Measurements from ENCODE around the gene TPD52L1. TPM values are rescaled to one million over a fixed set of nuclear protein-coding genes. Genes with fewer than 3 reads are reported as not detected.

TPD52L1 gene
- total RNA-seq, 2 donors from 2014 or later, result 41.4 to 51.7 TPM

DNA sequence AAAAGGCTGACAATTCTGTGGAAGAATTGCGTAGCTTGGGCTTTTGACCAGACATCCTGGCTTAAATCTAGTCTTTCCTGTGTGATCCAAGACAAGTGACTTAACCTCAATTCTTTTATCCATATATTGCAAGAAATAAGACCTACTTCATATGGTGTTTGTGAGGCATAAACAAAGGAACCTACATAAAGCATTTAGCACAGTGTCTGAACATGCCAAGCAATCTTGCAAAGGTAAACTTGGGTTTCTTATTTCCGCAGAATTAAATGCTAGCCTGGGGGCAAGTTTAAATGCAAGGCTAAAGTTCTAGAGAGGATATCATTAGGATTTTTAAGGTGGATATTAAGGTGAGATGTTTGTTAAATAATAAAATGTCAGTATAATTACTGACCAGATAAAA, 100.3 kb downstream of the TPD52L1 start:
- intact Hi-C loops (cut with DNase I), result no loop called here
- DNase-seq (ENCODE audit: low spot score), result no peak

GRCh38 chr6:125254321-125254720, 100.7 kb downstream of the TPD52L1 start:
- intact Hi-C loops (cut with DNase I), result no loop called here
- DNase-seq (ENCODE audit: low spot score), result no peak

DNA sequence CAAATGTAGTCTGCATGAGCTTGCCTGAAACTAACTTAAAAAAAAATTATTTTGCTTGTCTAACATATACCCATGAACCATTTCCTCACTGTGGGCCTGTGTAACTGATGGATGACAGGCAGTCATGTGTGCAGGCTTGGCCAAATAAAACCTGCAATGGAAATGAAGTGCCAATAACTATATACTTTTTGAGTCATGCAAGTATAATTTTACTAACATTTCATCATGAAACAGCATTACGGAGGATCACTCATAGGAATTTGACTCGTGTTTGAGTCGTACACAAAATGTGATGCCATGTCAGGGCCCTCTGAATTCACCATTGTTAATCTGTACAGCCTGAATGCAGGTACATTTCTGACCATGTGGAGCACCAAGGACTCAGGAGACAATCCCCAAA, 101.6 kb downstream of the TPD52L1 start:
- no peak for DNase-seq (ENCODE audit: low spot score)
- intact Hi-C loops (cut with DNase I), result no loop called here

GRCh38 chr6:125257351-125257750, 103.8 kb downstream of the TPD52L1 start:
- DNase-seq (ENCODE audit: low spot score), result no peak
- intact Hi-C loops (cut with DNase I), result no loop called here

GRCh38 chr6:125258651-125259353, 105.2 kb downstream of the TPD52L1 start:
- no peak for DNase-seq (ENCODE audit: low spot score)
- intact Hi-C loops (cut with DNase I), result no loop called here

DNA sequence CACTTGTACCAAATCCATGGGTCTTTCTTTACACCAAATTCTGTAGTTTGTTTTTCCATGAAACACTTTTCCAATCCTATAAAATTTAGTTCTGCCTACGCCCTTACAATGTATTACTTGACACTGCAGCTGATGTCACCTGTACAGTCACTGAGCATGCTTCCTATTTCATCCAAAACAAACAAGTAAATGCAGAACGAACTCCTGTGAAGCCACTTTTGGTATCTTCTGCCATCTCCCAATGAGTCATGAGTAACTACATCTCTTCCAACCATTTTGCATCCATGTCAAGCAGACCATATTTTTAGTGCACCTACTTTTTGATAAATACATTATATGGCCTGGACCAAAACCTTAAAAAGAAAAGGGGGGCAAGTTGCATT, 105.8 kb downstream of the TPD52L1 start:
- intact Hi-C loops (cut with DNase I), result no loop called here
- no peak for DNase-seq (ENCODE audit: low spot score)

DNA sequence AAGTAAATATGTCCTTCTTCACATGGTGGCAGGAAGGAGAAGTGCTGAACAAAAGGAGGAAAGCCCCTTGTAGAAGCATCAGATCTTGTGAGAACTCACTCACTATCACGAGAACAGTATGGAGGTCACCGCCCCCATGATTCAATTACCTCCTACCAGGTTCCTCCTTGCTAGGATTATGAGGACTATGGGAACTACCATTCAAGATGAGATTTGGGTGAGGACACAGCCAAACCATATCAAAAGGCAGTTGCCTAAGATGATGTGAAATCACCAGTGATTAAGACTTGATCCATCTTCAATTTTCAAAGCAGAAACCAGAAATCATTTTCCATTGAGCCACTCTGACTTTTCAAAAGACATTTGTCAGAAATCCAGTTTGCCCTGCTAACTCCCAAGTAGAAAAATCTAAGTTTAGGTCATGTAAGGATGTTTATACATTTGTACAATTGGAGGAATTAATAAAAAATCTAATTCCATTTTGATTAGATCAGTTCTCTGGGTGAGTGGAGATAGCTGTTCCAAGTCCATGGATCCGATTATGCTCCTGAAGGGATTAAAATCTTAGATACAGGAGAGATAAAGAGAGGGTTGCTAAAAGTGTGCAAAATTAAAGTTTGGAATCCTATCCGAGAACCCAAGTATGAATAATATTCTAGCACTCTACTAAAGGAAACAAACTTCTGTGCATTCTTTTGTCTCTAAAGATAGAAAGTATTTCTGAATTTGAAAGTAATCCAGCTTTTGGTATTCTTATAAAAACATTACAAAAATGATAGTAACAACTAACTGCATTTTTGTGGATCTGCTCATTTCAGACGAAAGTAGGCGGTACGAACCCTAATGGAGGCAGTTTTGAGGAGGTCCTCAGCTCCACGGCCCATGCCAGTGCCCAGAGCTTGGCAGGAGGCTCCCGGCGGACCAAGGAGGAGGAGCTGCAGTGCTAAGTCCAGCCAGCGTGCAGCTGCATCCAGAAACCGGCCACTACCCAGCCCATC, 108.7 kb downstream of the TPD52L1 start:
- DNase-seq (ENCODE audit: low spot score), result no peak
- intact Hi-C loops (cut with DNase I), result no loop called here

- intact Hi-C loops (cut with DNase I), result no loop called here
- no peak for DNase-seq (ENCODE audit: low spot score)
Observed at GRCh38 chr6:125264476-125264875, 110.9 kb downstream of the TPD52L1 start.

- no peak for DNase-seq (ENCODE audit: low spot score)
- intact Hi-C loops (cut with DNase I), result no loop called here
Observed at GRCh38 chr6:125267806-125268523, 114.4 kb downstream of the TPD52L1 start.

DNA sequence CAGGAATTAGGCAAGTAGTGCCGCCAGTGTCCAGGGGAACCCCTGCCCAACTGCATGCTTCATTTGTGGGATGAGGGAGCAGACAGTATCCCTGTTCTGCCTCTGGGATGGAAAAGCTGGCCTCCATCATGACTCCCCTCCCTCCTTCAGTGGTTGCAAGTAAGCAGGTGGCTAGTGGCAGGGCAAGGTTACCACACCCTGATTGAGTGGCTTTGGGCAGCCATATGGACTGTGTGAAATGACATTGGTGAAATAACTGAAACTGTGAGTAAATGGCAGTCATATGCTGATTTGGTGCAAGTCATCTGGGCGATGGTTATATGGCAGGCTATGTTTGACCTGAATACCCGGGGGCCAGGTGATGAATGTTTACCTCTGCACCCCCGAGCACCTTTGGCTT, 115.2 kb downstream of the TPD52L1 start:
- DNase-seq (ENCODE audit: low spot score), result no peak
- intact Hi-C loops (cut with DNase I), result no loop called here

GRCh38 chr6:125269328-125269985, 115.9 kb downstream of the TPD52L1 start:
- DNase-seq (ENCODE audit: low spot score), result no peak
- intact Hi-C loops (cut with DNase I), result no loop called here

DNA sequence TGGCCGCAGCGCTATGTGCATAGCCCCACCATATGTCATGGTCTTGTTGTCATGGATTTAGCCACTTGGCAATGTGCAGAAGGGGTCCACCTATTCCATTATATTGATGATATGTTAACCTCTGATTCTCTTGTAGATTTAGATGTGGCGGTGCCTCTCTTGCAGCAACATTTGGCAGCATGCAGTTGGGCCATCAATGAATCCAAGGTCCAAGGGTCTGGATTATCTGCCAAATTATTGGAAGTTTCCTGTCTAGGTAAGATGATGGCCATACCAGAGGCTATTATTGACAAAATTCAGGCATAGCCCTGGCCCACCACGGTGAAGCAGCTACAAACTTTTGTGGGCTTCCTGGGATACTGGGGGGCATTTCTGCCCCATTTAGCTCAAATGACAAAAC, 116.8 kb downstream of the TPD52L1 start:
- intact Hi-C loops (cut with DNase I), result no loop called here
- DNase-seq (ENCODE audit: low spot score), result no peak

DNA sequence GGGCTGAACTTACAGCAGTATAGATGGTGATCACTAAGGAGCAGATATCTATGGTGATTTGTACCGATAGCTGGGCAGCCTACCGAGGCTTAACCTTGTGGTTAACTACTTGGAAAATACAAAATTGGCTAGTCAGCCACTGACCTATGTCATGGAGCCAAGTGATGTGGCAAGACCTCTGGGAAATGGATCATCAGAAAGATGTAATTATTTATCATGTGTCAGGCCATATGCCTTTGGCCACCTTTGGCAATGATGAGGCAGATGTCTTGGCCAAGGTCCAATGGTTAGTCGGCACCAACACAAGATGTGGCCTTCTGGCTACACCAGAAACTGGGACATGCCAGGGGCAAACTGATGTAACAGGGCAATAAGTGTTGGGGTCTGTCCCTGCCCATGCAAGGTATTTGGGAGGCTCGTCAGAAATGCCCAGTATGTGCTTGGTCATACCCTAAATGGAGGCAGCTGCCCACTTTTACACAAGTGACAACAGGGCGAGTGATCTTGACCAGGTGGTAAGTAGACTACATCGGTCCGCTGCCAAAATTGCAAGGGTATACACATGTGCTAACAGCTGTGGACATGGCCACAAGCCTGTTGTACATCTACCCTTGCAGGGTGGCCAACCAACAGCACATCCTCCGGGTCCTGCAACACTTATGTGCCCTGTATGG, 118.0 kb downstream of the TPD52L1 start:
- DNase-seq (ENCODE audit: low spot score), result peak; percentile 67
- intact Hi-C loops (cut with DNase I), result no loop called here

GRCh38 chr6:125273251-125273650, 119.7 kb downstream of the TPD52L1 start:
- intact Hi-C loops (cut with DNase I), result no loop called here
- DNase-seq (ENCODE audit: low spot score), result peak; percentile 73

DNA sequence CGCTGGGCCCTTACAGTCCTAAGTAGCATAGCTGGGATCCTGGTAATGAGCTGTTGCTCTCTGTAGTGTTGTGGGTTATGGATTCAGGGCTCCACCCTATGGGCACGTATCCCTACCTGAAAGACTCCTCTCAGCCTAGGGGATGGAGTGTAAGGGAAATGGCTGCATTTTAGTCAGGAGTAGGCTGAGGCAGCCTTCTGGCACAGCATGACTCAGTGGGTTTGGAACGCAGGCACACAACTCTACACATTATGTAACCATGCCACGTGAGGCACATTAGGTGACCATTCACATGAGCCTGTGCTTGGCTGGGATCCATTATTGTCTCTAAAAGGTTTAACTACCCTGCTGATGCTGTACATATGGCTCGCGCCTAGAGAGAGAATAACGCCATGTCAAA, 120.4 kb downstream of the TPD52L1 start:
- intact Hi-C loops (cut with DNase I), result no loop called here
- DNase-seq (ENCODE audit: low spot score), result no peak

DNA sequence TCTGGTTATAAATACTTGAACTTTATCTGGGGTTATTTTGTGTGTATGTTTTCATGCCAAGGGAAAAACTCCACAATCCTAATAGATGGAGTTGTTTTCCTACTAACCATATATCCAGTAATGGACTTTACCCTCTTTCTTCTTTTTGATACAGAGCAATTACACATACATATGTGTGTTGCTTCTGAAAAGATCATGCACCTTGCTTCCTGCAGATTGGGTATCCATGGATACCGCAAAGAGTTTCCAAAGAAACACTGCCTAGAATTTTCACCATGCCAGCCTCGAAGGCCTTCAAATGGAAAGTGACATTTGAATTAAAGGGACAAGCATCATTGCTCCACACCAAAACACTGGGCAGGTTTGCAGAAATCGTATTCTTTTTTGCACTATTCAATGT, 121.4 kb downstream of the TPD52L1 start:
- intact Hi-C loops (cut with DNase I), result no loop called here
- DNase-seq (ENCODE audit: low spot score), result no peak

DNA sequence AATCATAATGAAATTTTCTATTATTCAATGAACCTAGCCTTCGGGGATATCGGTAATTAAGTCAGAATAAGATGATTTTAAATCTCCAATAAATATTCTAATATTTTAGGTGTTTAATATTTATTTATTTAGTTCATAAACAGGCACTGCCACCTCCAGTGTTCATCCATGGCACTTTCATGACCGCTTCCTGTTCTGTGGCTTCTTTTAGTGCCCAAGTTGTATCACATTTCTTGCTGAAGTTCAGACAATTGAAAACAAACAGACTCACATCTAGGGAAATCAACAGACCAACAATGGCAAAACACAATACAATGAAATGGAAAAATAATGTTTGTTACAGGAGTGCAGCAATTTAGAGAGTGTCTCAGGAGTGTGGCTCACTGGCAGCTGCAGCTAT, 122.2 kb downstream of the TPD52L1 start:
- no peak for DNase-seq (ENCODE audit: low spot score)
- intact Hi-C loops (cut with DNase I), result no loop called here

- no peak for DNase-seq (ENCODE audit: low spot score)
- intact Hi-C loops (cut with DNase I), result no loop called here
Observed at GRCh38 chr6:125277838-125278237, 124.3 kb downstream of the TPD52L1 start.

- no peak for DNase-seq (ENCODE audit: low spot score)
- intact Hi-C loops (cut with DNase I), result no loop called here
Observed at GRCh38 chr6:125279961-125280360, 126.4 kb downstream of the TPD52L1 start.
